ENCODE measurements around the gene ABLIM1.

DNA sequence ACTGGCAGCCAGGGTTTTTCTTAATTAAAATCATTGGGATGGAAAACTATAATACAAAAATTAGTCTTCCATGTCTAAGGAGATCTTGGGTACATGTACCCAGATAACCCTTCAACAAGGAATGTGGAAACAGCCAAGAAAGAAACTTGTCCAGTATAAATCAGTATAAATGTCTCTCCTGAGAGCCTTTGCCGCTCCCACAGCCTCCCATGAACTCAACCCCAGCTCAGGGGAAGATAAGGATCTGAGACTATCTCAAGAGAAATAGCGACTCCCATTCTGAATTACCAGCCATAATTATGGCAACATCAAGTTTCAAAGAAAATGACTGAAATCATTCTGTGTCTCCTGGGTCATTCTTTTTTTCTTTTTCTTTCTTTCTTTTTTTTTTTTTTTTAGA lies 221.1 kb downstream of the ABLIM1 start:
- TF ChIP-seq EZH2 (IDR thresholded peaks at IDR 0.05; ENCODE audit: low read depth, unreplicated experiment) (no peak), NANOG (IDR thresholded peaks at IDR 0.05; ENCODE audit: borderline replicate concordance) (no peak), POLR2AphosphoS5 (IDR thresholded peaks at IDR 0.05; ENCODE audit: low read depth) (no peak)
- TF ChIP-seq, protein P1, sequence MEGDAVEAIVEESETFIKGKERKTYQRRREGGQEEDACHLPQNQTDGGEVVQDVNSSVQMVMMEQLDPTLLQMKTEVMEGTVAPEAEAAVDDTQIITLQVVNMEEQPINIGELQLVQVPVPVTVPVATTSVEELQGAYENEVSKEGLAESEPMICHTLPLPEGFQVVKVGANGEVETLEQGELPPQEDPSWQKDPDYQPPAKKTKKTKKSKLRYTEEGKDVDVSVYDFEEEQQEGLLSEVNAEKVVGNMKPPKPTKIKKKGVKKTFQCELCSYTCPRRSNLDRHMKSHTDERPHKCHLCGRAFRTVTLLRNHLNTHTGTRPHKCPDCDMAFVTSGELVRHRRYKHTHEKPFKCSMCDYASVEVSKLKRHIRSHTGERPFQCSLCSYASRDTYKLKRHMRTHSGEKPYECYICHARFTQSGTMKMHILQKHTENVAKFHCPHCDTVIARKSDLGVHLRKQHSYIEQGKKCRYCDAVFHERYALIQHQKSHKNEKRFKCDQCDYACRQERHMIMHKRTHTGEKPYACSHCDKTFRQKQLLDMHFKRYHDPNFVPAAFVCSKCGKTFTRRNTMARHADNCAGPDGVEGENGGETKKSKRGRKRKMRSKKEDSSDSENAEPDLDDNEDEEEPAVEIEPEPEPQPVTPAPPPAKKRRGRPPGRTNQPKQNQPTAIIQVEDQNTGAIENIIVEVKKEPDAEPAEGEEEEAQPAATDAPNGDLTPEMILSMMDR (conservative IDR thresholded peaks at IDR 0.05; ENCODE audit: low read depth in 2 of 2), result no peak
- TF ChIP-seq, protein P2, sequence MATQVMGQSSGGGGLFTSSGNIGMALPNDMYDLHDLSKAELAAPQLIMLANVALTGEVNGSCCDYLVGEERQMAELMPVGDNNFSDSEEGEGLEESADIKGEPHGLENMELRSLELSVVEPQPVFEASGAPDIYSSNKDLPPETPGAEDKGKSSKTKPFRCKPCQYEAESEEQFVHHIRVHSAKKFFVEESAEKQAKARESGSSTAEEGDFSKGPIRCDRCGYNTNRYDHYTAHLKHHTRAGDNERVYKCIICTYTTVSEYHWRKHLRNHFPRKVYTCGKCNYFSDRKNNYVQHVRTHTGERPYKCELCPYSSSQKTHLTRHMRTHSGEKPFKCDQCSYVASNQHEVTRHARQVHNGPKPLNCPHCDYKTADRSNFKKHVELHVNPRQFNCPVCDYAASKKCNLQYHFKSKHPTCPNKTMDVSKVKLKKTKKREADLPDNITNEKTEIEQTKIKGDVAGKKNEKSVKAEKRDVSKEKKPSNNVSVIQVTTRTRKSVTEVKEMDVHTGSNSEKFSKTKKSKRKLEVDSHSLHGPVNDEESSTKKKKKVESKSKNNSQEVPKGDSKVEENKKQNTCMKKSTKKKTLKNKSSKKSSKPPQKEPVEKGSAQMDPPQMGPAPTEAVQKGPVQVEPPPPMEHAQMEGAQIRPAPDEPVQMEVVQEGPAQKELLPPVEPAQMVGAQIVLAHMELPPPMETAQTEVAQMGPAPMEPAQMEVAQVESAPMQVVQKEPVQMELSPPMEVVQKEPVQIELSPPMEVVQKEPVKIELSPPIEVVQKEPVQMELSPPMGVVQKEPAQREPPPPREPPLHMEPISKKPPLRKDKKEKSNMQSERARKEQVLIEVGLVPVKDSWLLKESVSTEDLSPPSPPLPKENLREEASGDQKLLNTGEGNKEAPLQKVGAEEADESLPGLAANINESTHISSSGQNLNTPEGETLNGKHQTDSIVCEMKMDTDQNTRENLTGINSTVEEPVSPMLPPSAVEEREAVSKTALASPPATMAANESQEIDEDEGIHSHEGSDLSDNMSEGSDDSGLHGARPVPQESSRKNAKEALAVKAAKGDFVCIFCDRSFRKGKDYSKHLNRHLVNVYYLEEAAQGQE (IDR thresholded peaks at IDR 0.05; ENCODE audit: unreplicated experiment), result no peak
